Measurements from ENCODE around the gene SSR4.
"Not testable (repeated sequence)": the region's sequence is repeated elsewhere in the genome, so short reads cannot be mapped to it uniquely, and the experiment has no call there.

The SSR4 gene

DNA sequence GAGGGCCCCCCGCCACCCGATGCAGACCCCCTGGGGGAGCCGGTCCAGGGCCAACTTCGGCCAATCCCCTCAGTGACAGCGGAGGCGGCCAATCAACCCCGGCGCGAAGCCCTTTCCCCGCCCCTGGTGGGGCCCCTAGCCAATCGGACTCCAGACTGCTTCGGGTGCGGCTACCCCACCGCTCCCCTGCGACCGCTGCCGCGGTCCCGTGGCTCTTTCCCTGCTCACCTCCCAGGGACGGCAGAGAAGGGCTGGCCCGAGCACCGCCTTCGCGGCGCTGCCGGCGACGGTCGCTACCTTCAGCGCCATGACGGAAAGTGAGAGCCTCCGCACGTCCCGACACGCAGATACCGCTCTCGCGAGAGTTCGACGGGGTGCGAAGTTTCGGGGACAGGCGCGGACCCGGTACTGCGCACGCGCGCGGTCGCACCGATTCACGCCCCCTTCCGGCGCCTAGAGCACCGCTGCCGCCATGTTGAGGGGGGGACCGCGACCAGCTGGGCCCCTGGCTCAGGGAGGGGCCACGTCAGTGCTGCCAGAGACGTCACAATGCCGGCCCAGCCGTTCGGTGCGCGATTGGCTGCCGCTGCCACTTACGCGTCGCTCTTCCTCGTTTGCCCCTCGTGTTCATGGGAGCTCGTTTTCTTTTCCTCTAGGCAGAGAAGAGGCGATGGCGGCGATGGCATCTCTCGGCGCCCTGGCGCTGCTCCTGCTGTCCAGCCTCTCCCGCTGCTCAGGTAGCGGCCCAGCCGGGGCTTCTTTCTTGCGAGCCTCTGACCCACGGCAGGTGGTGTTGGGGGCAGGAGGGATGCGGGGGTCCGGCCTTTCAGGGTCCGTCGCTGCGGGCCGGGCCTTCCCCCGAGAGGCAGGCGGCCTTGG lies at the start of gene SSR4, which contains the start of gene IDH3G:
Gene SSR4 (plus strand): TSS at position 651 of the 879 bp plus-strand sequence. CDS start 20 bp downstream, at position 671.
Gene IDH3G (minus strand): TSS at position 358 of the 879 bp plus-strand sequence. CDS start 49 bp downstream, at position 309.
- DNase-seq (ENCODE audit: low read depth), result peak; percentile 81

DNA sequence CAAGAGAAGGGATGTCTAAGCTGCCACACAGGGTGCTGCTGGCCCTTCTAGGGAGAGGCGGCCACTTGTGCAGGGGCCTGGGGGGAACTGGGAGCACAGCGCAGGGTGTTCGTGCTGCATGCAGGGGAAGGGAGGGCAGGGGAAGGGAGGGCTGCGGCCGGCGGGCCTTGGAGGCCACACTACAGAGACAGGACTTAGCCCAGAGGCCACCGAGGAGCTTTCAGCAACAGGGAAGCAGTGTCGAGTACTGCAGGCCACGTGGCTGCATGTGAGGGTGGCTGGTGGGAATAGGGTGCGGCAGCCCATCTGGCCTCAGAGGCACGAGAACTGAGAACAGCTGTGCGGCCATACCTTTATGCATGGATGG lies 49.4 kb upstream of the SSR4 start:
- DNase-seq (ENCODE audit: low read depth), result not testable (repeated sequence)

DNA sequence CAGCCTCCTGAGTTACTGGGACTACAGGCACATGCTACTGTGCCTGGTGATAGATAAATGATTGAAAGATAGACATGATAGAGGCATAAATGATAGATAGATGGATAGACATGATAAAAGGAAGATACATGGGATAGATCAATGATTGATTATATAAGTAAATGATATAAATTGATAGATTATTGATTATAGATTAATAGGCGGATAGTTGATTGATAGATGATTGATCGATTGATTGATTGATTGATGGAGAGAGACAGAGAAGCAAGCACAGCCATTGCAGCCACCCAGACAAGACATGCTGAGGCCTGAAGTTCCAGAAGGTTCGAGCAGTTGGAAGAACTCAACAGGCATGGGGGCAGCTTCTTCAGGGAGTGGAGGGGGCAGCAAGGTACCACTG lies 48.1 kb upstream of the SSR4 start:
- no peak for DNase-seq (ENCODE audit: low read depth)

DNA sequence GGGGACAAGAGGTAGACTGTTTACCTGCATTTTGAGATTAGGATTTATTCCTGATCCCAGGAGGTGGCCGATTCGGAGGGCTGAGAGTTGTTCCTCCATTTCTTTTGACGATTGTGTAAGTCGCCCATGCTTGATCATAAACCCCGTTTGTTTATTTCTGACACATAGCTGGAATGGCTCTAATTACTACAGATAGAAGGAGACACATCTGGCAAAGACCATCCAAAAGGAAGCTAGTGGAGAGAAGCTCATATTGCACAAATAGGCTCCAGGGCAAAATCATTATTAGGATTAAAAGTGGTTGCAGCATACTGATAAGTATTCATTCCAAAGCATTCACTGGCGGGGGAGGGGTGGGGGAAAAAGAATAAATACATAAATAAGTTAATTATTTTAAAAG lies 47.5 kb upstream of the SSR4 start:
- not testable (repeated sequence) for DNase-seq (ENCODE audit: low read depth)

DNA sequence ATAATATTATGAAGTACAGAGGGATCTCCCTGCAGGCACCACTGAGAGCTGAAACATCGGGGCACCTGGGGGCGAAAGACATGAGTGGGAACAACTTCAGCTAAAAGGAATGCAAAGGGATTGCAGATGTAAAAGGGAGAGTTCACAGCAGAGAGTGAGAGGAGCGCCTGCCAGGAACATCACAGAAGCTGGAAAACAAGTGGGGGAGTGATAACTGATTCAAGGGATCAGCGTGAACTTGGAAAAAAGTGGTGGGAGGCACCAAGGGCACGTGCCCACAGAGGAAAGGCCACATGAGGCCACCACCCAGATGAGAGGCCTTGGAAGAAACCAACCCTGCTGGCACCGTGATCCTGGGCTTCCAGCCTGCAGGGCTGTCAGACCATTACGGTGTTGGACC lies 45.5 kb upstream of the SSR4 start:
- DNase-seq (ENCODE audit: low read depth), result not testable (repeated sequence)

DNA sequence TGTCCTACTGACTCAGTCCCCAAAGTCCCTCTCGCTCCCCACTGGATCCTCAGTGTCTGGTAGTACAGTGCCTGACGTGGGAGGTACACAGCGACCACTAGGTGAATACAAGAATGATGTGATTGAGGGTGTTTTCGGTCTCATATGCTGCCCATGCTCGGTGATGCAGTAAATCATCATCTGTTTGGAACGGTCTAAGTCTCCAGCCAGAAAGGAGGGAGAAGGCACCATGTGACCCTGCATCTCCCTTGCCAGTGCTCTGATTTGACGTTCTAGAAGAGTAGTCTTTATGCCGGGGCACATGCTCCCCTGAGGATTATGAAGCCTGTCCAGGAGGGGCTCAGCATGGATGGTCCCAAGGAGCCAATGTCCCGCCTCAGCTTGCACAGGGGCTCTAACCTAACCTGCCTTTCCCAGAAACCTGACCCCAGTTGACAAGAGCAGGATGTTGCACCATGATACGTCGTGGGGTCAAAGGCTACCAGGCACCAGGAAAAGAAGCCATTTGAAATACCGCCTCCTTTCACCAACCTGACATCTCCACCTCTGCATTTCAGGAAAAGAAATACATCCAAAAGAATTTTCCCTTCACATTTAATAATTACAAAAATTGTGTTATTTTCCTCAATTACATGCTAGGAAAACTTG lies 44.2 kb upstream of the SSR4 start:
- DNase-seq (ENCODE audit: low read depth), result no peak

DNA sequence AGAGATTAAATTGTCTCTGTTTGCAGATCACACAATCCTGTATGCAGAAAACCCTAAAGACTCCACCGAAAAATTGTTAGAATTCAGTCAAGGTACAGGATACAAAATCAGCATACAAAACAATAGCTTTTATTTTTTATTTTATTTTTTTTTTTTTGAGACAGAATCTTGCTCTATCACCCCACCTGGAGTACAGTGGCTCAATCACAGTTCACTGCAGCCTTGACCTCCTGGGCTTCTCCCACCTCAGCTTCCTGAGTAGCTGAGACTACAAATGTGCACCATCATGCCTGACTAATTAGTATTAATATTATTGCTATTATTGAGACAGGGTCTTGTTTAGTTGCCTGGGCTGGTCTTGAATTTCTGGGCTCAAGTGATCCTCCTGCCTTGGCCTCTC lies 39.3 kb upstream of the SSR4 start:
- no peak for DNase-seq (ENCODE audit: low read depth)

DNA sequence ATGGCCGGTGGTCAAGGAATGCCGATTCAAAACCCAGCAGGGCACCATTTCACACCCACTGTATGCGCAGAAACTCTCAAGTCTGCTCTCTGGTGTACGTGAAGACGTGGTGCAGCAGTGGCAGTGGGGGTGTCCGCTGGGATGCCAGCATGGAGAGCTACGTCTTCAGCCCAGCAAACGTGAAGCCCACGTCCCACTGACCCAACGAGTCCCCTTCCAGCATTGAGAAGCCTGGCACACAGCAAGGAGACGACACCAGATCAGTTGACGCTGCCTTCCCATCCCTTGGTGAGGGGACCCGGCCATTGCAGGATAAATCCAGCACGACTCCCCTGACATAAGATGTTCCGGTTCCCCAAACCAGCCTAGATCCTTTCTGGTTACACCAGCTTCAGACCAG lies 32.6 kb upstream of the SSR4 start:
- no peak for DNase-seq (ENCODE audit: low read depth)

DNA sequence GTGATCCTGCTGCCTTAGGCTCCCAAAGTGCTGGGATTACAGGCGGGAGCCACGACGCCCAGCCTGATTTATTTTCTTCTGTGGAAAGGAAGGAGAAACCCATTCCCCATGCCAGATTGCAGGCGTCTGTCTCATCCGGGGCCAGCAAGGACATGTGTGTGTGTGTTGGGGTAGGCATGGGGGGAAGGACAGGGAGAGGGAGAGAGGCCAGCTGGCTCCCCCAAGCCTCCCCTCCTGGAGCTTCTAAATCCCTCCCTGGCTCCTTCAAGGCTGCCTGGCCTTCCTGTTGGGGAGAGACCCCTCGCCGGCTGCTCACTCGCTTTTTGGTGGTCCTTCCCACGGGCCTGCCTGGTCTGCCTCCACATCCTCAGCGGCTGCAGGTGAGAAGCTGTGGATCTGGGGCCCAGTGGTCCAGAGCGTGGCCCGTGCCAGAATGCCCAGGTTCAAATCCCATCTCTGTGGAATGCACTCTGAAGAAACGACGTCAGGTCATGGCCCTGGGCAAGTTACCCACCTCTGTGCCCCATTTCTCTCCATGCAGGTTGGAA lies 31.8 kb upstream of the SSR4 start:
- DNase-seq (ENCODE audit: low read depth), result no peak

DNA sequence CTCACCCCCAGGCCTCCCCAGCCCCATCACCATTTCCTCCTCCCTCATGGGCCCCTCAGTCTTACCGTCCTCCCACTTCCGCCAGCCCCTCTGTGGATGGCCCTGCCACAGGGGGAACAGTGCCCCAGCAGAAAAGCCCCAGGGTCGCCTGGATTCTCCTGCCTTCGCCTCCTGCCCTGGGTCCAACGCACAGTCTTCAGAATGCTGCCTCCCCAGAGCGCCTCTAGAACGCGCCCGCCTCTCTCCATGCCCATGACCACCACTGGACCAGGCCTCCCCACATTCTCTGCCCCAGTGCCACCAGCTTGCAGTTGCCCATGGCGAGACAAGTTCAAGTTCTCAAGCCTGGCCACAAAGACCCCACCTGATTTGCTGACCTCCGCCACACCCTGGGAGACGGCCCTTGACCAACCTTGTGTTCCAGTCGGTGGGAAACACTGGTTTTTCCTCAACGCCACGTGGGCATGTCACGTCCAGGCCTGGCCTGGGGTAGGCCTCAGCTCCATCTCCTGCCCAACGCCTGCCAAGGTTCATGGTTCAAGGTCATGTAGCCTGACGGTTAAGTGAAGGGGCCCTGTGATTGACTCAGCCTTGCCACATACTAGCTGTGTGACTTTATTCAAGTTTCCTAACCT lies 31.1 kb upstream of the SSR4 start:
- no peak for DNase-seq (ENCODE audit: low read depth)

DNA sequence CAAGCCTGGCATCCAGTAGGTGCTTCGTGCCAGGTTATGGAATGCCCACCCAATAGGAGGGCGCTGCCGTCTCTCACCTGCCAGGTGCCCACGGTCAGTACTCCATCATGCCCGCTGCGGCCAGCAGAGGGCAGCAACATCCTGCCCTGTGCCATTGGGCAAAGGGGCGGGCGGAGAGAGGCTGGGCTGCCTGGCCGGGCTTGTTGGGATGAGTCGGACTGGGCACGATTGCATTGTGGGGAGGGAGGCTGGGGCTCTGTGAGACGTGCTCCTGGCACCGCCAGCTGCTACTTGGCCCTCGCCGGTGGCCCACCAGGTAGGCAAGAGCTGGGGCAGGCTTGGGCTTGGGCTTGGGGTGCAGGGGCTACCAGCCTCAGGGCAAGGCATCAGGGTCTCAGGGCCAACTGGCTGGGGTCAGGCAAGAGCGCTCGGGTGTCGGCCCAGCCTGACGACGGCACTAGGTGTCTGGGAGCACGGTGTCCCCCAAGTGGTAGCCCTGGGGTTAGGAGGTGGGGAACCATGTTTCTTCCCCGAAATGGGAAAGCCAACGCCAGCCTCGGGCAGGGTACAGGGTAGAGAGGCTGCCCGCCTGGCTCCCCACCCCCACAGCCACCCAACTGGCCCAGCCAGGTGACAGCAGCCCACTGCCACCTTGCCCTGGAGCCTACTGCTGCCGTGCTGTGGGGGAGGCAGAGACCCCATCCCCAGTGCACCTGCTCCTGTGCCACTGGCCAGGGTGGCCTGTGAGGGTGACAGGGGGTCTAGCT lies 30.3 kb upstream of the SSR4 start, which contains the start of gene PLXNB3:
Gene PLXNB3 (plus strand): TSS at position 261 of the 767 bp plus-strand sequence. CDS start 1,287 bp downstream, outside the sequence.
- DNase-seq (ENCODE audit: low read depth), result peak; percentile 44

DNA sequence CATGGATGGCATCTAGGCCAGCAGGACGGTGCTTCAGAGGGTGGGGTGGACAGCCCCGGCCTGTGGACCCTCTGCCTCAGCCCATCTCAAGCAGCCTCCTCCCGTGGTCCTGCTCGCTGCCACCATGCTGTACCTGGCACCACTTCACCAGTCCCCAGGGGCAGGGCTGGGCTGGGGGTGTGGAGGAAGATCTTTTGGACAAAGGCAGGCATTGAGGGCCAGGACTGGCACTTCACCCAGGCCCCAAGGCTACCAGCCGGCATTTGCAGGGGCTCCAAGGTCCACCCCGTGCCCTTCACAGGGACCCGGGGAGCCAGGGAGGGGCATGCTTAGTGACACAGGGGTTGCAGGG lies 29.7 kb upstream of the SSR4 start:
- DNase-seq (ENCODE audit: low read depth), result no peak

DNA sequence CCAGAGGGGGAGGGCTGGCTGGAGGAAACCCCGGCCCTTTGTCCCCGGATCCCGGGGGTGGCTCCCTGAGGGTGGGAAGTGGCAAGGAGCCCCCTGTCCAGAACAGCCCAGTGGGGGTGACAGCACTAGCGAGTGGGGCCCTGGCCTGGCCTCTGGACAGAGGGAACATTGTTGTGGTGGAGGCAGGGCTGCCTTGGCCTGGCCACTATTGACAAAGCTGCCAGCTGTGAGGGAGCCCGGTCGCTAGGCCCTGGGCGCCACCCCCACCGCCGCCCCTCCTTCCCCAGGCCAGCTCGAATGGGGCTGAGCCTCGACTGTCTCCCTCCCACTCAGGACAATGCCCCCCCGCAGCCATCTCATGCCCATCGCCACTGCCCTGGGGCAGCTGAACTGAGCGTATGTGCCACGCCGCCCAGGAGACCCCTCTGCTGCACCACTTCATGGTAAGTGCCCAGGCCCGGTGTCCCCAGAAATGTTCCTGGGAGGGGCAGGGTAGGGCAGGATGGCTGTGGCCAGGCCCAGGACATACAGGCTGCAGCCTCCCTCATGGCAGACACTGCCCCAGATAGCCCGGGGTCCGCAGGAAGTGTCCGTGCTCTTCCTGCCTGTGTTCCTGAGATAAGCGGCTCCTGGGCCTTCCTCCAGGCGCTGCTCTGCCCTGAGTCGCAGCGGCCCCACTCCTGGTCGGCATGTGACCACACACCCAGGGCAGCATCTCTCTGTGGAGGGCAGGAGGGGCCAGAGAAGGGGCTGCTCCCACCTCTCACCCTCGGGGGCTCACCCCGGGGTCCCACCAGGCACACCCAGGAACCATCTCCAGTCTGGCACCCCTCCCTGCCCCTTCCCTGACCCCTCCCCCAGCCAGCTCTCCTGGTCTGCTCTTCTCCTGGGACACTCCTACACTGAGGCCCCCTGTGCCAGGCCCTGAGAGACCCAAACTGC lies 29.1 kb upstream of the SSR4 start:
- no peak for DNase-seq (ENCODE audit: low read depth)

DNA sequence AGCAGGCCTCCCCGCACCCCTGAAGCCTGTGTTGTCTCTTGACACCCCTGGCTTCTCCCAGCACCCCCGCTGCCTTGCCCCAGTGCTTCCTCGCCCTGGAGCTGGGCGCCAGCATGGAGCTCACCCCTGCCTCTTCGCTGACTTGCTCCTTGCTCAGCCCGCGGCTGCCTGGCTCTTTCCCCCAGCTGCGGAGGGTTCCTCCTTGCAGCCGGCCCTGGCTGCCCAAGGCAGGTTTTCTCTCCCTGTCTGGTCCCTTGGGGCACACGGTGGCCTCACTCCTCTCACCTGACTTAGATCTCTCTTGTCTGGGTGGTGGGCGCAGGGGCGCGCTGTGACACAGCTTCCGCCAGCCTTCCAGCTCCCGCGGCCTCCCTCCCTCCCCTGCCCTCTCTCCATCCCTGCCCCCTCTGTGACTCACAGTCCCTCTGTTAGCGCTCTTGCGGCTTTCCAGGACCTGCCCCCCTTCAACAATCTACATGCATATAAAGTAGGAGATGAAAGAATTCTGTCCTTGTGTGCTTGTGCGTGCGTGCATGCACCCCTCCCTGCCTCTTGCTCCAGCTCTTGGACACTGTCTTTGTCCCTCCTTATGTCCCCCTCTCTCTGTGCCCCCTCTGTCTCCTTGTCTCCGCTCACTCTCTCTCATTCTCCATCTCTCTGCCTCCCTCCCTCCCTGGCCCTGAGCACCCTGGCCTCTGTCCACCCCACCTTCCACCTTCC lies 28.2 kb upstream of the SSR4 start:
- DNase-seq (ENCODE audit: low read depth), result peak; percentile 35

DNA sequence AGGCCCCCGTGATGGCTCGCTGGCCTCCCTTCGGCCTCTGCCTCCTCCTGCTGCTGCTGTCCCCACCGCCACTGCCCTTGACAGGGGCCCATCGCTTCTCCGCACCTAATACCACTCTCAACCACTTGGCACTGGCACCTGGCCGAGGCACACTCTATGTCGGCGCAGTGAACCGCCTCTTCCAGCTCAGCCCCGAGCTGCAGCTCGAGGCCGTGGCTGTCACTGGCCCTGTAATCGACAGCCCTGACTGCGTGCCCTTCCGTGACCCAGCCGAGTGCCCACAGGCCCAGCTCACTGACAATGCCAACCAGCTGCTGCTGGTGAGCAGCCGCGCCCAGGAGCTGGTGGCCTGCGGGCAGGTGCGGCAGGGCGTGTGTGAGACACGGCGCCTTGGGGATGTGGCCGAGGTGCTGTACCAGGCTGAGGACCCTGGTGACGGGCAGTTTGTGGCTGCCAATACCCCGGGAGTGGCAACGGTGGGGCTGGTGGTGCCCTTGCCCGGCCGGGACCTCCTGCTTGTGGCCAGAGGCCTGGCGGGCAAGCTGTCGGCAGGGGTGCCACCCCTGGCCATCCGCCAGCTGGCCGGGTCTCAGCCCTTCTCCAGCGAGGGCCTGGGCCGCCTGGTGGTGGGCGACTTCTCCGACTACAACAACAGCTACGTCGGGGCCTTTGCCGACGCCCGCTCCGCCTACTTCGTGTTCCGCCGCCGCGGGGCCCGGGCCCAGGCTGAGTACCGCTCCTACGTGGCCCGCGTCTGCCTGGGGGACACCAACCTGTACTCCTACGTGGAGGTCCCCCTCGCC lies 27.4 kb upstream of the SSR4 start:
- no peak for DNase-seq (ENCODE audit: low read depth)

DNA sequence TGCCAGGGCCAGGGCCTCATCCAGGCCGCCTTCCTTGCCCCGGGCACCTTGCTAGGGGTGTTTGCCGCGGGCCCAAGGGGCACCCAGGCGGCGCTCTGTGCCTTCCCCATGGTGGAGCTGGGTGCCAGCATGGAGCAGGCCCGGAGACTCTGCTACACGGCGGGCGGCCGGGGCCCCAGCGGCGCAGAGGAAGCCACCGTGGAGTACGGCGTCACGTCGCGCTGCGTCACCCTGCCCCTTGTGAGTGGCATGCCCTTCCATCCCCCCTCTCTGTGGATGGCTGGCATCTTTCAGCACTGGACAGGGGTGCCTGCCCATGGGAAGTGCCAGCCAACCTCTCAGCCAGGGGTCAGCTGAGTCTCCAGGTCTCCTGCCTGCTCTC lies 26.8 kb upstream of the SSR4 start:
- no peak for DNase-seq (ENCODE audit: low read depth)

DNA sequence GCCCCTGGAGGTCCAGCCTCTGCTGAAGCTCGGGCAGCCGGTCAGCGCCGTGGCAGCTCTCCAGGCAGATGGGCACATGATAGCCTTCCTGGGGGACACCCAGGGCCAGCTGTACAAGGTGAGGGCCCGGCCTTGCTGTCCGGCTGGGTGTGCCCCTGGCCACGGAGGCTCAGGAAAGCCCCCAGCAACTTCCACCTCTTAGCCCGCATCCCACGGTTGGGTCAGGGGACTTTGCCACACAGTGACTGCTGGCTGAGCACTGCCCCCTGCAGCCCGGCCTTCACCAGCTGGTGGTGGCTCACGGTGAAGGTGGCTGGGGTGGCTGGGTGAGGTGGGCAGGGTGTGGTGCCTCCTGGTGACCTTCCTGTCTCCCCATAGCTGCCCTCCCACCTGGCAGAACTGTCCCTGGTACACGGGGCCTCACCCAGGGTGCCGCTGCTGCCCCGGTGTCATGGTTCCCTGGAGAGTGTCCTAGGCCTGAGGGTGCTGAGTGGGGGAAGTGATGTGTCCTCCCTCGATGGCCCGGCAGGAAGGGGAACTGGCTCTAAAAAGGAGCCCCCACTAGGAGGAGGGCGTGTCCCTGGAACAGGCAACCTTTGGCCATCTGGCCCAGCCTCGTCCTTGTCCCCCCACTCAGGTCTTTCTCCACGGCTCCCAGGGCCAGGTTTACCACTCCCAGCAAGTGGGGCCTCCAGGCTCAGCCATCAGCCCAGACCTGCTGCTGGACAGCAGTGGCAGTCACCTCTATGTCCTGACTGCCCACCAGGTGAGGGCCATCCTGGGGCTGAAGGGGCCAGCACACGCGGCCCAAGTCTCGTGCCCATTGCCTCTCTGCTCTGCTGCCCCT lies 25.9 kb upstream of the SSR4 start:
- DNase-seq (ENCODE audit: low read depth), result no peak

DNA sequence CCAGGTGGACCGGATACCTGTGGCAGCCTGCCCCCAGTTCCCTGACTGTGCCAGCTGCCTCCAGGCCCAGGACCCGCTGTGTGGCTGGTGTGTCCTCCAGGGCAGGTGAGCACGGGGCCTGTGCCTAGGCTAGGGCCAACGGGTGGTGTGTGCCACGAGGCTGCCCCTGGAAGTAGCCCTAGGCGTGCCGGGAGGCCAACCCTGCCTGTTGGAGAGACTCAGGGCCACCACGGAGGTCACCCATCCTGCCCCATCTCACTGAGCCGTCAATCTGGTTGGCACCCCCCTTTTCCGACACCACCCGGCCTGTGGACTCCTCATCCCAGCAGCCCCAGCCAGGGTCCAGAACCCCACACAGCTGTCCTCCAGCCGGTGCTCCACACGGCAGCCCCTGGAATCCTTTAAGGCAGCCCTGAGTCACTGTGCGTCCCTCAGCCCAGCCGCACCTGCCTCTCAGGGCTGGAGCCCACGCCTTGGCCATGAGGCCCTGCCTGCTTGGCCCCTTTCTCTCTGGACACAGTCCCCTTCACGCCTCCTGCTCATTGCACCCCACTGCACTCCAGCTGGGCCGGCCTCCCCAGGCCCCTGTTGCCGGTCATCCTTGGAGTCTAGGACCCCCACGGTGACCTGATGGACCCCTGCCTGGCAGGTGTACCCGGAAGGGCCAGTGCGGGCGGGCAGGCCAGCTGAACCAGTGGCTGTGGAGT lies 25.2 kb upstream of the SSR4 start:
- DNase-seq (ENCODE audit: low read depth), result no peak

Data from GM04504 (cell line).